HT-29 (cell line): ENCODE data around the gene FBXL17. TPM values are rescaled to one million over a fixed set of nuclear protein-coding genes. Genes with fewer than 3 reads are reported as not detected.
A peak's percentile ranks its signal among the peaks of the same experiment; 100 is the strongest.
"Not testable (repeated sequence)": the region's sequence is repeated elsewhere in the genome, so short reads cannot be mapped to it uniquely, and the experiment has no call there.

Experiments used
- DNase-seq: peaks from one replicate; pipeline ENCODE4 v3.0.0-alpha.2; 2015; ENCODE audit warnings: low spot score
- total RNA-seq: library from RNA; depleted of rRNA; stranded (reverse); fragments of >200 nt; shearing (Covaris generic); gene quantifications from 2 replicates; pipeline ENCODE4 v1.2.3, GENCODE V29; 2014

Gene FBXL17
- total RNA-seq, 1 experiment from 2014 or later: 7.5 TPM

GRCh38 chr5:108312258-108312657, 69.6 kb downstream of the FBXL17 start:
- no peak for DNase-seq

DNA sequence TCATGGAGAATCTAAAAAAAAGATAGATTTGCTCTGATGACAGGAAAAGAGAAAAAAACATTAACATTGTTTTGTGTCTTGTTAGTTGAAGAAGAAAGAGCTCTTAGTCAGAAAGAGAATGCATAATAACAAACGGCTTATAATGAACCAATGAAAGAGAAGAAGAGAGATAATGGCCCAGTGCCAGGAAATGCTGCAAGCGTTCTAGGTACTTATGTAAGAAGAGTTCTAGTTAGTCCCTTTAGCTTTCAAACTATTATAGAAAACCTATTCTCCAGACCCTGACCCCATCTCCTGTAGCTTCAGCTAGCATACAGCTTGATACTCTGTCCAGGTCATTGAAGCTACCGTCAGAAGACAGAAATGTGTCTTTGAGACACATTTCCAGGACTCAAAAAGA, 70.2 kb downstream of the FBXL17 start:
- no peak for DNase-seq

DNA sequence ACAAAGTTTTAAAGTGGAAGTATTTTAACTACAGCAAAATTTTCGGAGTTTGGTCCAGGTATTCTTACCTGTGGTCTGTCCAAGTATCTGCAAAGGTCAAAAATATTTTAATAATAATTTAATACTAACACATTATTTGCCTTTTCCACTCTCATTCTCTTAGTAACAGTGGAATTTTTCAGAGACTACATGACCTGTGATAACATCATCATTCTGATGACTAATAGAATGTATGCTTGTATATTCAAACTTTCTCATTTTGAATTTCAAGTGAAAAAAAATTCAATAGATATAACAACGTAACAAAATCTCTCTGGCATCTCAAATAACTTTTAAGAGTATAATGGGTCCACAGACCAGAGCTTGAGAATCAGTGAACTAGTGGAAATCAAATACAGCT, 78.3 kb downstream of the FBXL17 start:
- no peak for DNase-seq

DNA sequence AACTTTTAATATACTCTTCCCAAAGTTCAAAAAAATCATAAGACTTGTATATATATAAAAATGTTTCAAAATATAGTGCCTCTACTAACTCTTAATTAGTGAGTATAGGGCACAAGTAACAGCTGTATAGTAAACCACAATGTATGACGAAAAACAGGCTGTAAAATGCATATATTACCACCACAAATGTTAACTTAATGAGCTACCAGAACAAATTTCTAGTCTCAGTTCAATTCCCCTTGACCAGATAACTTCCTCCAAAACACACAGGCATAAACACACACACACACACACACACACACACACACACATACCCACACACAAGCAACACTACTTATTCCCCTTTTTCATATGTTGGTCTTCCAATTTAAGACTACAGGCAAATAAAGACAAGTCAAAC, 78.8 kb downstream of the FBXL17 start:
- DNase-seq: no peak

GRCh38 chr5:108297042-108297601, 84.8 kb downstream of the FBXL17 start:
- DNase-seq: no peak

- peak; percentile 20 for DNase-seq
Measured at GRCh38 chr5:108295578-108296368, 86.1 kb downstream of the FBXL17 start.

GRCh38 chr5:108280960-108281569, 100.8 kb downstream of the FBXL17 start:
- no peak for DNase-seq

DNA sequence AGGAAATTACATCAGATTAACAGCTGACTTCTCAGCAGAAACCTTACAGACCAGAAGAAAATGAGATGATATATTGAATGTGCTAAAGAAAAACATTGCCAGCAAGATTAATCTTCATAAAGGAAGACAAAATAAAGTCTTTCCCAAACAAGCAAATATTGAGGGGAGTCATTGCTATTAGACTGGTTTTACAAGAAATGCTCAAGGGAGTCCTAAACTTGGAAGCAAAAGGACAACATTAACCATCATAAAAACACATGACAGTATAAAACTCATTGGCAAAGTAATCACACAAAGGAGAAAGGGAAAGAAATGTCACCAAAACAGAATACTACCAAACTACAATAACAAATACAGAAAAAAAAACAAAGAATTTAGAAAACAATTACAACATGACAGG, 101.7 kb downstream of the FBXL17 start:
- DNase-seq: no peak

GRCh38 chr5:108278285-108279240, 103.3 kb downstream of the FBXL17 start:
- DNase-seq: no peak

DNA sequence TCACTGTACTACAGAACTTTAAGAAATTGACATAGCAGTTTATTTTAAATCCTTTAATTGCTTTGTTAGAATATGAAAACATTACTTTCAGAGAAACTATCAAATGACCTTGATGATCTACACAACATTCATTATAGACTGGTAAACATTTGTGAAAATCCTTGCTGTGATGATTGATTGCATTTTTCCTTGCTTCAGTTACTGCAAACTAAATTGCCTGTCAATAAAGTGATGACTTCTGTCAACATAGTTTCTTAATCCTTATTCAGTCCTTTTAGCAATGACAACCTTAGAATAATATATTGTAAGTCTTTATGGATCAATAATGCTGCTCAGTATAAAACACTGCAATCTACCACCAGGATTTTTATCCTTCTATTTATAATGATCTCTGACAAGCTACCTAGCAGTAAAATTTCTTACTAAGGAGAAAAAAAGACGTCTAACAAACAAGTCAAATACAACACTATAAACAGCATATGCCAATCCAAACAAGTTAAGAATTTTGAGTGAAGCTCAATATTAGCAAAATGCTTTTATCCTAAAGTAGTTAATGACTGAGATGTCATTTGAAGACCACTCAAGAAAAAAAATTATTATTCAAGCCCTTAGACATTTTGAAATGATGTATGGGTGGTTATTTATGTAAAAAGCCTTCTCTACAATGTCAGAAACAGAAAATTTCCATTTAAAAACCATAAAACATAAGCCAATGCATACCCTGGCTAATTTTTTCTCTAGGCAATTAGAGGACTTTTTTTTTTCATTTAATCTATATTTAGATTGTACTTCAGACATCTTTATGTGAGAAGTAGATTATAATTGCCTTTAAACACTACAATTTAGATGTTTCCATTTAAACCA, 105.5 kb downstream of the FBXL17 start:
- no peak for DNase-seq

DNA sequence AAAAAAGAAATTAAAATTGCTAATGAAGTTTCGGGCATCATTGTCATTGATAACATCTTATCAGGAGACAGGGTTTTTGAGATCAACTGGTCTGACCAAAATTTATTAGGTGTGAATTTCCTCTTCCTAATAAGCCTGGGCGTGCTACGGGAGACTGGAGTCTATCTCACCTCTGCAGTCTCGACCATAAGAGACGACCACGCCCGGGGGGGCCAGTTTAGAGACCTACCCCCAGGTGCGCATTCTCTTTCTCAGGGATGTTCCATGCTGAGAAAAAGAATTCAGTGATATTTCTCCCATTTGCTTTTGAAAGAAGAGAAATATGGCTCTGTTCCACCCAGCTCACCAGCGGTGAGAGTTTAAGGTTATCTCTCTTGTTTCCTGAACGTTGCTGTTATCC, 107.8 kb downstream of the FBXL17 start:
- not testable (repeated sequence) for DNase-seq

- DNase-seq: no peak
Measured at GRCh38 chr5:108271127-108271526, 110.8 kb downstream of the FBXL17 start.

DNA sequence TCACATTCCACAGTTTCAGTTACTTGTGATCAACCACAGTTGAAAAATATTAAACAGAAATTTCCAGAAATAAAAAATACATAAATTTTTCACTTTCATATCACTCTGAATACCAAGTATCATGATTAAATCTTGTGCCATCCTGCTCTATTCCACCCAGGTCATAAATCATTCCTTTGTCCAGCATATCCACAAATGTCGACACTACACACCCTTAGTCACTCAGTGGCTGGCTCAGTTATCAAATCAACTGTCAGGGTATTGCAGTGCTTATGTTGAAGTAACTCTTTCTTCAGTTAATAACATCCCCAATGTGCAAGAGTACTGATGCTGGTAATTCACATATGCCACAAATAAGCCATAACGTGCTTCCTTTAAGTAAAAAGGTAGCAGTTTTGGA, 115.7 kb downstream of the FBXL17 start:
- peak; percentile 1 for DNase-seq

- no peak for DNase-seq
Measured at GRCh38 chr5:108264533-108264932, 117.4 kb downstream of the FBXL17 start.

GRCh38 chr5:108263338-108263737, 118.6 kb downstream of the FBXL17 start:
- DNase-seq: no peak

GRCh38 chr5:108260858-108261170, 121.1 kb downstream of the FBXL17 start:
- no peak for DNase-seq

DNA sequence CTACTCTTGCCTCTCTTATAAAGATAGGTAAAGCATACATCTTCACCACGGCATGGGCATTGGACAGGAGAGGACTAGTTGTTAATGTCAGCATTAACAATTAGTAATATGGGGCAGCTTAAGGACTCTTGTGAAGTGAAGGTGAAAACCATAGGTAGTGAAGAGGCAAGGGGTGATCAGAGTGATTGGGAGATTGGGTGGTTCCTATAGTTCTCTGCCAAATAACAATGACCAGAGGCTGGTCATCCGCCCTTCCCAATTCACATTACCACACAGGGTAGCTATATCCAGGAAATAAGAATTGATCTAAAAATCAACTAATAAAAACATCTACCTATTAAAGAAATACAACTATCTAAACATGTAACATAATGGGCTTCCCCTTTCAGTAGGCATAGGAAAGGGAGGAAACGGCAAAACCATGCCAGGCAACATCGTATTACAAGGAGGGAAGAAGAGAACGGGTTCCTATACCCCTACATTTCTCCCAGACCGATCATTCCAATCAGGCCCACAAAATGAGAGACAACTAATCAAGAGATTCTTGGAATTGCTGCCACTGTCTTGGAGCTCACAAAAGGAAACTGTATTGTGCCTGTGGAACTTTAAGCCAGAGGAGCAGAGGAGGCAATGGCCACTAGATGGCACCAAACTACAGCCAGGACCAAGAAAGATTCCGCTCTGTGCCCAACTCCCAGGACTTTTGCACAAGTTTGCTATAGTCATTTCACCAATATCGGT, 121.6 kb downstream of the FBXL17 start:
- DNase-seq: peak; percentile 92

DNA sequence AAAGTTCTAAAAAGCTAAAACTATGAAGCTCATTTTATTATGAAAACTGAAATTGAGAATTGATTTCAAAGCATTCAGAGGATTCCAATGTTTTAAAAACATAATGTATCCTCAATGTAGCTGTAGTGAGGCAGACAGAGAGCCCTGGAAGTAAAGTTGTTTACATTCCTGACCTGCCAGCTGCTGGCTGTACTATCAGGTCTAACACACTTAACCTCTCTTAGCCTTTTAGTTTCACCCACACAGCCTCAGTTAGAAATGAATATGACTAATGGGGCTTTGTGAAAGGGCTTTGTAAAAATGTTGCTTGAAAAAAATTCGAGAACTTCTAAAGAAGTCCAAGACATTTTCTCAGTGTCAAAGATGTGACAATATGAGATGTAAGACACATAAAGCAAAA, 122.6 kb downstream of the FBXL17 start:
- no peak for DNase-seq

GRCh38 chr5:108257996-108258395, 123.9 kb downstream of the FBXL17 start:
- DNase-seq: no peak

GRCh38 chr5:108255468-108255867, 126.4 kb downstream of the FBXL17 start:
- no peak for DNase-seq
